Gastrocnemius medialis (tissue), 4 donors: ENCODE measurements around the gene KCP.

ENCODE experiments used
- CTCF ChIP-seq, 5 experiments: fragments of 450-650 bp in 3 of 5; fragments of 200-600 bp in 2 of 5; sonication (generic) in 2 of 5; IDR thresholded peaks in 4 of 5; conservative IDR thresholded peaks in 1 of 5; 1 replicate in 4 of 5; 2 replicates in 1 of 5; pipeline ENCODE4 v1.5.1; 2016 to 2019; ENCODE audit warnings: antibody characterized with exemption in 5 of 5, mild to moderate bottlenecking in 3 of 5, moderate library complexity in 3 of 5
- POLR2A ChIP-seq, 2 donors: fragments of 450-650 bp; IDR thresholded peaks; one replicate each; pipeline ENCODE4 v1.6.1; 2017; ENCODE audit warnings: antibody characterized with exemption in 2 of 2, mild to moderate bottlenecking in 2 of 2, moderate library complexity in 2 of 2

GRCh38 chr7:128880791-128881457, 29.6 kb downstream of the KCP start:
- no peak for TF ChIP-seq CTCF (IDR thresholded peaks at IDR 0.05 in 4 of 5, conservative IDR thresholded peaks at IDR 0.05 in 1 of 5)
- TF ChIP-seq POLR2A (IDR thresholded peaks at IDR 0.05) = no peak
